Small intestine (tissue), 7 donors: ENCODE data around the gene SCYL2. TPM values are rescaled to one million over a fixed set of nuclear protein-coding genes. Genes with fewer than 3 reads are reported as not detected.
A peak's percentile ranks its signal among the peaks of the same experiment; 100 is the strongest.

Source experiments
- DNase-seq, 2 donors: peaks; one replicate each; pipeline versions ENCODE4 v3.0.0 to v3.0.0-alpha.2; 2013
- FAIRE-seq: peaks from 2 replicates; lab custom pipeline; 2012; peaks lifted over from hg19 to GRCh38; lab: Jason Lieb, UNC
- H3K27ac ChIP-seq, 3 donors: one replicate each; pipeline ENCODE4 v1.5.1; 2013; ENCODE audit warnings: low read length in 2 of 3, mild to moderate bottlenecking in 2 of 3, control low read depth in 1 of 3, inconsistent platforms in 1 of 3, low read depth in 1 of 3, moderate library complexity in 1 of 3
- H3K27me3 ChIP-seq, 3 donors: one replicate each; pipeline ENCODE4 v1.6.1; 2013; ENCODE audit warnings: low read length in 3 of 3, inconsistent platforms in 1 of 3; ENCODE audit not compliant: control insufficient read depth in 3 of 3, insufficient read depth in 3 of 3
- H3K36me3 ChIP-seq, 3 donors: one replicate each; pipeline ENCODE4 v1.6.1; 2013; ENCODE audit warnings: low read length in 3 of 3, inconsistent platforms in 1 of 3, low read depth in 1 of 3, mild to moderate bottlenecking in 1 of 3, moderate library complexity in 1 of 3; ENCODE audit not compliant: control insufficient read depth in 3 of 3, insufficient read depth in 2 of 3
- H3K4me1 ChIP-seq, 3 donors: one replicate each; pipeline ENCODE4 v1.6.1; 2013; ENCODE audit warnings: low read length in 2 of 3, inconsistent platforms in 1 of 3, low read depth in 1 of 3, mild to moderate bottlenecking in 1 of 3, moderate library complexity in 1 of 3; ENCODE audit not compliant: control insufficient read depth in 3 of 3, insufficient read depth in 2 of 3
- H3K4me3 ChIP-seq, 3 donors: one replicate each; pipeline ENCODE4 v1.5.1; 2013; ENCODE audit warnings: low read length in 3 of 3, control low read depth in 1 of 3, inconsistent platforms in 1 of 3, low read depth in 1 of 3, mild to moderate bottlenecking in 1 of 3, moderate library complexity in 1 of 3
- H3K9me3 ChIP-seq, 2 donors: one replicate each; pipeline ENCODE4 v1.6.1; 2013; ENCODE audit warnings: low read depth in 1 of 2, low read length in 1 of 2; ENCODE audit not compliant: control insufficient read depth in 2 of 2, insufficient read depth in 1 of 2
- WGBS, 3 donors: extraction: QIAGEN DNeasy Blood & Tissue Kit; methylation state at CpG; one replicate each; pipeline ENCODE4 v1.1.7; 2013; 5-methylcytosine and 5-hydroxymethylcytosine counted together
- polyA plus RNA-seq, 4 donors: library from polyadenylated mRNA; stranded (reverse) in 3 of 4; unstranded in 1 of 4; fragments of 200-250 nt in 3 of 4; fragments of 120-200 nt in 1 of 4; gene quantifications; one replicate each; pipeline versions ENCODE4 v1.2.1 to v1.2.3, GENCODE V29; 2013
- donor health status: healthy with polysubstance abuse.
- donor health status: control.
- donor health status: control.
- donor health status: Bipolar disorder and iron deficiency.
- donor health status: healthy.

Gene SCYL2
- polyA plus RNA-seq, 4 donors: 15.8 to 41.0 (median 21.6) TPM

DNA sequence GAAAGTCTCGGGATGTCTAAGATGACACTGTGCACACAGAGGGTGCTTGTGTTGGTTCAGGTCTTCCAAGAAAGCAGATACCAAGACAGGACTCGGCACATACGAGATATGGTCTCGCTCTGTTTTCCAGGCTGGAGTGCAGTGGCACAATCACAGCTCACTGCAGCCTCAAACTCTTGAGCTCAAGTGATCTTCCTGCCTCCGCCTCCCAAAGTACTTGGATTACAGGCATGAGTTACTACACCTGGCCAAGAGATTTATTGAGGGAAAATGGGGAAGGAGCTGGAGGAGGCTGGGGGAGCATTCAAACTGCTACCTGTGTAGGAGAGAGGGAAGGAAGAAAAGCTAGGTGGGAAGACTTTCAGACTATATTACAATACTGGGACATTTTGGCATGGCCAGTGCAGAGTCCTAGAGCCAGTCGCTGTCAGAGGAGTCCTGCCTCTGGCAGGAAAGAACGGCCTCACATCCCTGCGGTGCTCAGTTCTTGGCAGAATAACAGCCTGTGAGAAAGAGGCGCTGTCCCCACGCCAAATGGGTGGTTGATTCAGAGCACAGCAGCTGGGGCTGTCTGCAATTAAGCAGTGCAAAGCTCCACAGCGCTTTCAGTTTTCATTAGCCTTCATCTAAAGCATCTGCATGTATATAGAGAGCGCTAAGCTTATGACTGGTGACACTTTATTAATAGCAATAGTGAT is 108.2 kb downstream of the SCYL2 start:
- H3K27ac ChIP-seq: no peak overlapping the region
- no peak overlapping the region for H3K4me3 ChIP-seq
- no peaks in the 10 kb centered on the region for H3K4me1 ChIP-seq
- H3K36me3 ChIP-seq: no peaks in the 10 kb centered on the region
- no peaks in the 10 kb centered on the region for H3K27me3 ChIP-seq
- H3K9me3 ChIP-seq: no peaks in the 10 kb centered on the region
- peak; percentile 35 to 63 for DNase-seq
- no peak for FAIRE-seq
- WGBS, 3 donors: 35 to 42% (median 40%) methylated on average over 12 of the region's 12 CpGs

DNA sequence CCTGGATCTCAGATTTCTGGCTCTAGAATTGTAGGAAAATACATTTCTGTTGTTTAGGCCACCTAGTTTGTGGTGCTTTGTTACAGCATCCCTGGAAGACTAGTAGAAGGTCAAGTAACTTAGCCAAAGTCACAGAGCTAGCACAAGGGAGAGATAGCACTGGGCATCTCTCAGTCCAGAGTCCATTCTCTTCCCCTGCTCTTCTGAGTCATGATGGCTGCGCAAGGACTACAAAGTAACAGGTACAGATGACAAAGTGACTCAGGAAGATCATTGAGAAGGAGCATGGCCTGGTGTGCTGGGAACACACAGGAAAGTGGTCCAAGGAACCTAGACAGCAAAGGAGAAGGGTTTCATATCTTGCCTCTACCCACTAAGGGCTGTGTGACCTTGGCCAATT is 109.2 kb downstream of the SCYL2 start:
- Histone ChIP-seq H3K27ac (no peak overlapping the region), H3K9me3 (no peaks in the 10 kb centered on the region), H3K27me3 (no peaks in the 10 kb centered on the region), H3K4me1 (no peaks in the 10 kb centered on the region), H3K4me3 (no peak overlapping the region), H3K36me3 (no peaks in the 10 kb centered on the region)
- 71 to 97% (median 80%) methylated on average over 1 of the region's 1 CpG for WGBS, 3 donors
- DNase-seq (peak; percentile 58 to 71), FAIRE-seq (no peak)

- 57 to 82% (median 77%) methylated on average over 2 of the region's 2 CpGs for WGBS, 3 donors
- Histone ChIP-seq H3K27me3 (no peaks in the 10 kb centered on the region), H3K4me3 (no peak overlapping the region), H3K36me3 (no peaks in the 10 kb centered on the region), H3K9me3 (no peaks in the 10 kb centered on the region), H3K27ac (no peak overlapping the region), H3K4me1 (no peaks in the 10 kb centered on the region)
- DNase-seq (no peak), FAIRE-seq (no peak)
These were observed 114.4 kb downstream of the SCYL2 start for GRCh38 chr12:100381379-100381778.

GRCh38 chr12:100382338-100382737 is 115.4 kb downstream of the SCYL2 start:
- H3K9me3 ChIP-seq: no peaks in the 10 kb centered on the region
- WGBS, 3 donors: 72 to 80% (median 75%) methylated on average over 6 of the region's 6 CpGs
- no peaks in the 10 kb centered on the region for H3K4me1 ChIP-seq
- H3K4me3 ChIP-seq: no peak overlapping the region
- H3K36me3 ChIP-seq: no peaks in the 10 kb centered on the region
- no peak for DNase-seq
- no peak for FAIRE-seq
- no peaks in the 10 kb centered on the region for H3K27me3 ChIP-seq
- H3K27ac ChIP-seq: no peak overlapping the region

DNA sequence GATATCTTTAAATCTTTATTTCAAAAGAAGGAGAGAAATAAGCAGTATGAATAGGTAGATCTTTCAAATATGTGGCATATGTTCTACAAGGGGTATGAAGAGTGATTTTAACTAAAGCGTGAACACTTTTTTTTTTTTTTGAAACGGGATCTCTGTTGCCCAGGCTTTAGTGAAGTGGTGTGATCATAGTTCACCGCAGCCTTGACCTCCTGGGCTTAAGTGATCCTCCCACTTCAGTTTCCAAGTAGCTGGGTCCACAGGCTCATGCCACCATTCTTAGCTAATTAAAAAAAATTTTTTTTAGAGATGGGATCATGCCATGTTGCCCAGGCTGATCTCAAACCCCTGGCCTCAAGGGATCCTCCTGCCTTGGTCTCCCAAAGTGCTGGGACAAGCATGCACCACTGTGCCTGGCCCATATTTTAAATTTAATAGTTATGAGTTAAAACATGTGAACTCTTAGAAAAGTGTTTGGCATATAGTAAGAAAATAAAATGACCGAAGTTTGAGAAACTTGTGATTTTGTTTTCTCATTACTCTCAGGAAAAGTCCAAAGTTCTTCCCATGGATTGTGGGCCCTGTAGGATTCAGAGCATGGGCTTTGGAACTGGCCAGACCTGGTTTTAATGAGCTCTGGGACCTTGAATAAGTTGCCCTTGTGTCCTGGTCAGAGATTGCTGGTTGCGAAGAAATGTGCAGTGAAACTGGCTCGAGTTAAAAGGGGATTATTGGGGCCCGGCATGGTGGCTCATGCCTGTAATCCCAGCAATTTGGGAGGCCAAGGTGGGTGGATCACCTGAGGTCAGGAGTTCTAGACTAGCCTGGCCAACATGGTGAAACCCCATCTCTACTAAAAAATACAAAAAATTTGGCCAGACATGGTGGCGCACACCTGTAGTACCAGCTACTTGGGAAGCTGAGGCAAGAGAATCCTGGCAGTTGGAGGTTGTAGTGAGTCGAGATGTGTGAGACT is 116.9 kb downstream of the SCYL2 start:
- no peaks in the 10 kb centered on the region for H3K9me3 ChIP-seq

GRCh38 chr12:100384559-100384935 is 117.6 kb downstream of the SCYL2 start:
- FAIRE-seq: no peak

More for the DNA sequence above, 116.9 kb downstream of the SCYL2 start:
- Histone ChIP-seq H3K36me3 (no peaks in the 10 kb centered on the region), H3K27ac (no peak overlapping the region), H3K4me1 (no peaks in the 10 kb centered on the region), H3K27me3 (no peaks in the 10 kb centered on the region), H3K4me3 (no peak overlapping the region)
- 81 to 86% (median 85%) methylated on average over 9 of the region's 9 CpGs for WGBS, 3 donors
- FAIRE-seq (no peak), DNase-seq (peak in 1 of 2 donors; percentile 33)

DNA sequence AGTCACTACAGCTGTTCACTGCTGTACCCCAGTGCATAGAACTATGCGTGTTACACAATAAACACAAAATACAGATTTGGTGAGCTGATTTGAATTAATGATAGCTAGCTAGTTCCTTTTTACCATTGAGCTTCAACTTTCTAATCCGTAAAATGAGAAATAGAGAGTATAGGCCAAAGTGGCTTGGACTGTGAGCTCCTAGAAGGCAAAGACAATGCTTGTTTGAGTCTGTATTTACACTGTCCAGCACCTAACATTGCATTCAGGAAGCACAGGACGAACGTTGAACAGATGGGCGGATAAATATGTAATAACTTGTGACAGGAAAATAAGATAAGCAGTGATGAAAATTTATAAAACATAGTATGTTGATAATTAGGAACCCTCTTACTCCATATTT is 121.4 kb downstream of the SCYL2 start:
- DNase-seq: no peak
- 77 to 85% (median 78%) methylated on average over 5 of the region's 5 CpGs for WGBS, 3 donors
- Histone ChIP-seq H3K9me3 (no peaks in the 10 kb centered on the region), H3K27me3 (no peaks in the 10 kb centered on the region), H3K4me1 (no peaks in the 10 kb centered on the region), H3K27ac (no peak overlapping the region), H3K4me3 (no peak overlapping the region), H3K36me3 (no peaks in the 10 kb centered on the region)
- no peak for FAIRE-seq

More at GRCh38 chr12:100384559-100384935, 117.6 kb downstream of the SCYL2 start:
- no peak overlapping the region for H3K27ac ChIP-seq
- H3K27me3 ChIP-seq: no peaks in the 10 kb centered on the region
- DNase-seq: no peak
- H3K36me3 ChIP-seq: no peaks in the 10 kb centered on the region
- 73 to 89% (median 84%) methylated on average over 5 of the region's 5 CpGs for WGBS, 3 donors
- H3K4me3 ChIP-seq: no peak overlapping the region
- H3K4me1 ChIP-seq: no peaks in the 10 kb centered on the region
- no peaks in the 10 kb centered on the region for H3K9me3 ChIP-seq
